Measurements from ENCODE around the gene MLPH.

Gene MLPH

DNA sequence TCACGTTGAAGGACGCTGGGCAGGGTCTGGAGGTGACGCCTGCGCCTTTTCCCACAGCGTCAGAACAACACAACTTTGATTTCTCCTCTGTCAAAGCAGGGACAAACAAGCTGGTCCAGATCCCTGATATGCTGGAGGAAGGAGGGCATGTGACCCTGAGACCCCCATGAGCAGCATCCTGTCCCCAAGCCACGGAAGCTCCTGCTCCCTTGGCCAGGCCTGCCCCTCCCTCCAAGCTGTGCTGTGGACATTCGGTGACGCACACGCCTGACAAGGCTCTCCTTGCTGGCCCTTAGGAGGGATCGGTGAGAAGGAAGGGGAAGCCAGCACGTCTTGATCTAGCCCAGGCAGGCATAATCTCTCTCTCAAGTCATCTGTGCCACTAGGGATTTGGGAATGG, 11.3 kb downstream of the MLPH start:
- H3K27ac ChIP-seq, result no peak overlapping the region
- POLR2A ChIA-PET (ENCODE audit: low non-redundant PET), result no interaction called here
- CTCF ChIA-PET, result interaction anchor here (1.1 kb wide), 1 partner anchor 23 kb away, joined by 4 read pairs; no protein-coding TSS in a partner anchor
- TF ChIP-seq, protein P1, sequence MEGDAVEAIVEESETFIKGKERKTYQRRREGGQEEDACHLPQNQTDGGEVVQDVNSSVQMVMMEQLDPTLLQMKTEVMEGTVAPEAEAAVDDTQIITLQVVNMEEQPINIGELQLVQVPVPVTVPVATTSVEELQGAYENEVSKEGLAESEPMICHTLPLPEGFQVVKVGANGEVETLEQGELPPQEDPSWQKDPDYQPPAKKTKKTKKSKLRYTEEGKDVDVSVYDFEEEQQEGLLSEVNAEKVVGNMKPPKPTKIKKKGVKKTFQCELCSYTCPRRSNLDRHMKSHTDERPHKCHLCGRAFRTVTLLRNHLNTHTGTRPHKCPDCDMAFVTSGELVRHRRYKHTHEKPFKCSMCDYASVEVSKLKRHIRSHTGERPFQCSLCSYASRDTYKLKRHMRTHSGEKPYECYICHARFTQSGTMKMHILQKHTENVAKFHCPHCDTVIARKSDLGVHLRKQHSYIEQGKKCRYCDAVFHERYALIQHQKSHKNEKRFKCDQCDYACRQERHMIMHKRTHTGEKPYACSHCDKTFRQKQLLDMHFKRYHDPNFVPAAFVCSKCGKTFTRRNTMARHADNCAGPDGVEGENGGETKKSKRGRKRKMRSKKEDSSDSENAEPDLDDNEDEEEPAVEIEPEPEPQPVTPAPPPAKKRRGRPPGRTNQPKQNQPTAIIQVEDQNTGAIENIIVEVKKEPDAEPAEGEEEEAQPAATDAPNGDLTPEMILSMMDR (conservative IDR thresholded peaks at IDR 0.05; ENCODE audit: low read depth), result no peak
- DNase-seq (ENCODE audit: low spot score), result no peak

DNA sequence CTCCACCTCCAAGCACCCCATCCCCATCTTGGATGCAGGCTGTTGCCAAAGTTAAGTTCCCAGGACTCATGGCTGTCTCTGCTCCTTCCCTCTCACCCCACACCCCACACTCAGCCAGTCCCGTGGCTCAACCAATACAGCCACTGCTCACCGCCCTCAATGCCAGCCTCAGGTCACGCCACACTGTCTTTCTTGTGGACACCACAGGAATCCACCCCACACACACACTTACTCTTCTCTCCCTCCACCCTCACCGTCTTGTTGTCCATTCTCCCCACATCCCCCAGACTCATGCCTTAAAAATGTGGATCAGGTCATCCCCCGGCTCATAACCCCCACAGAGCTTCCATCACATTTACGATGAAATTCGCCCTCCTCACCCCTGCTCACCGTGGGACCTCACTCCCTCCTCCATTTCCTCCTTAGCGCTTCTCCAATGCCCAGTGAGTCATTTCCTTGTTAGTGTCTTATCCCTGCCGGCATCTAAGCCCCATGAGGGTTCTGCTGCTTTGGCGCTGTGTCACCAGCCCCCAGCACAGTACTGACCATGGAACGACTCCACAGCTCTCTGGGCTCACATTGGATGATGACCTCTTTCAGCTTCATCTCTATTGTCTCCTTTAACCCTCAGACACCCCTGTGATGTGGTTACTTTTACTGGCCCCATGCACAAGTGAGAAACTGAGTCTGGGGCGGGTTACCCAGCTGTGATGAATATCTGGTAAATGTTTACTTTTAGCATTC, 13.8 kb downstream of the MLPH start:
- ChIA-PET POLR2A (ENCODE audit: low non-redundant PET) (no interaction called here), CTCF (interaction anchor here (0.8 kb wide), 1 partner anchor 12 kb away, joined by 3 read pairs; no protein-coding TSS in a partner anchor)
- DNase-seq (ENCODE audit: low spot score), result peak; percentile 60
- H3K27ac ChIP-seq, result peak overlapping the region; percentile 47
- TF ChIP-seq, protein P1 (conservative IDR thresholded peaks at IDR 0.05; ENCODE audit: low read depth), result no peak

DNA sequence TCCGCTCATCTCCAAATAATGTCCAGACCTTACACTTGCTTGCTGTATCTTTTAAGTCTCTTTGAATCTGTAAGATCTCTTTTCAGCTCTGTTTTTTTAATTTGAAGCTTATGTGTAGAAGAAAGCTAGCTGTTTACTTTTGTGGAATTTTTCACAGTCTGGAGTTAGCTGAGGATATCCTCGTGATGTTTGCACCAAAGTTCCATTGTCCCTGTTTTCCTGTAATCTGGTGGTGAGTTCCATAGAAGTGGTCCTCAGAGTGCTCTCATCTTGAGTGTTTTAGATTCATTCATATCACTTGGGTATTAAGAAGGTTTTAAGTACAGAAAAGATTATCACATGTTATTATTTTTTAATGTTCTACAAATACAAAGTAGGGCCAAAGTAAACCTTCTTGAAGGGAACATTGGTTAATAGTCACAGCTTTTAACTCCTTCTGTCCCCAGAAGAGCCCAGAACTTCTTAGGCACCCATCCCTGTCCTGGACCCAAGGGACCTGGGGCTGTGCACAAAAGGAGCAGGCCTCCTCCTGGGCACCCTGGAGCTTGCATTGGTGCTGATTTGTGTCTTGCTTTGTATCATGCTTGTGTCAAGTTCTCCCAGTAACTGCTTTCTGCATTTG, 15.0 kb downstream of the MLPH start:
- ChIA-PET POLR2A (ENCODE audit: low non-redundant PET) (interaction anchor here (0.6 kb wide), 1 partner anchor 69 kb away, joined by 6 read pairs; no protein-coding TSS in a partner anchor), CTCF (interaction anchor here (0.6 kb wide), 1 partner anchor 32 kb away, joined by 4 read pairs; no protein-coding TSS in a partner anchor)
- TF ChIP-seq, protein P1 (conservative IDR thresholded peaks at IDR 0.05; ENCODE audit: low read depth), result no peak
- DNase-seq (ENCODE audit: low spot score), result no peak
- peak overlapping the region; percentile 59 for H3K27ac ChIP-seq

DNA sequence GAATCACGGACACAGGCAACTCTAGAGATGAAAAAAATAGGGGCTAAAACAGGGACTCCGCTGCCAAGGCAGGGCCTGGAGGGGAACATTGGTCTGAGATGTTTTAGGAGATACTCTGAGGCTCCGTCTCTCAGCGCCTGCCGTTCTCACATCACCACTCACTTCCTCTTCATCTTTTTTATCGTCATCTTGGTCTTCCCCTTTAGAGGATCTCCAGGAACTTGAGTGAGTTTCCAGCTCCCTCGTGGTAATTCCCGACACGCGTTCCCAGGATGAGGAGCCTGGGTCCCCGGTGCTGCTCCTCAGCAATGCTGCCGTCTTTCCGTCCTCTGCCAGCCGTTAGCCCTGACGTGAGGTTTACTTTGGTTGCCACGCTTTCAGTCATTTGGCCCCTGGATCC, 16.1 kb downstream of the MLPH start:
- no peak for DNase-seq (ENCODE audit: low spot score)
- ChIA-PET POLR2A (ENCODE audit: low non-redundant PET) (no interaction called here), CTCF (interaction anchor here (1.5 kb wide), 1 partner anchor 10 kb away, joined by 3 read pairs; no protein-coding TSS in a partner anchor)
- peak overlapping the region; percentile 59 for H3K27ac ChIP-seq
- TF ChIP-seq, protein P1 (conservative IDR thresholded peaks at IDR 0.05; ENCODE audit: low read depth), result no peak

DNA sequence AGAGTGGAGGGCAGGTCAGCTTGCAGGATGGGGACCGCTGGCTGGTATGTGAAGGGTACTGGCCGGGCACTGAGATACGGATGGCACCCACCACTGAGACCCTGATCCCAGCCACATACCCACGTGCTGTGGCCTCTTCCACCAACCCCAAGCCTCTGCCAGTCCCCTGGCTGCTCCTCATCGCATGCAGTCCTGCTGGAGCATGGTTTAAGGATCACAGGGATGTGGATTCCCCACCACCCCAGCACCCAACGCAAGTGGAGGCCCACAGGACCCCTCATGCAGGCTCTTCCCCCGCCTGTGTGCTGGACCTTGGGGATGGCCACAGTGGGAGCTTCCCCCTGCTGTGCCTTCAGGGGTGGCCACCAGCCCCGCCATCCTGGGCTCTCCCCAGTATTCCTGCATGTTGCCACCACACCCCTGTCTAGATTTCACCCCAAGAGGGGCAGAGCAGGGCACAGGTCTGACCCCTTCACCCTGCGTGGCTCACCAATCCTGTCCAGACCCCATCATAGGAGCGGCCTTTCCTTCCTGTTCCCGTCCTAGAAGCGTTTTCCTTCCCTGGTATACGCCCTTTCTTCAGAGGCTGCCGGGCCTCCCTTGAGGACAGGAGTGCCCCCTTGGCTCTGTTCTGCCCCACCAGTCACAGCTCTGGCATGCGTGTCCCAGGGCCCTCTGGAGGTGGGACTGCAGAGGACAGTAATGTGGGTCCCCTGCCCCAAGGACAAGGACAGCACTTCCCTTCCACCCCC, 18.3 kb downstream of the MLPH start:
- ChIA-PET POLR2A (ENCODE audit: low non-redundant PET) (no interaction called here), CTCF (interaction anchor here (0.9 kb wide), 1 partner anchor 67 kb away, joined by 4 read pairs; no protein-coding TSS in a partner anchor)
- TF ChIP-seq, protein P1 (conservative IDR thresholded peaks at IDR 0.05; ENCODE audit: low read depth), result no peak
- no peak overlapping the region for H3K27ac ChIP-seq
- DNase-seq (ENCODE audit: low spot score), result no peak

DNA sequence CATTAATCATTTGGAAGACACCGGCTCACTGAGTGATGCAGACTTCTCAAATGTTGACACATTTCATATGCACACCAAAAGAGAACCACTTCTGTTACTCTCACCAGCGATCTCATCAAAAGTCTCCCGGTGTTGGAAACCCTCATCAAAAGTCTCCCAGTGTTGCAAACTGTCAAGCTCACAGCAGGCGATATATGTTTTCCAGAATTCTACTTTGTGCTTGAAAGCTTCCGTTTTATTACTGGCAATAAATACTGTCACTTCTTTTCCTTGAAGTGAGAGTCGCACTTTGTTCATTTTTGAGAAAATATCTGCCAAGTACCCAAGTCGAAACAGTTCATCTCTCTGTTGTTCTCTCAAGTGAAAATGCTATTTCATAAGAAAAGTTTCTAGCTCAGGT, 20.5 kb downstream of the MLPH start:
- CTCF ChIA-PET, result interaction anchor here (1.0 kb wide), 1 partner anchor 64 kb away, joined by 3 read pairs; no protein-coding TSS in a partner anchor
- H3K27ac ChIP-seq, result no peak overlapping the region
- POLR2A ChIA-PET (ENCODE audit: low non-redundant PET), result no interaction called here
- no peak for DNase-seq (ENCODE audit: low spot score)
- TF ChIP-seq, protein P1 (conservative IDR thresholded peaks at IDR 0.05; ENCODE audit: low read depth), result no peak

Data from RWPE1 (cell line).